ENCODE results near the gene PNPLA7.

GRCh38 chr9:137581361-137582285, 31.4 kb upstream of the PNPLA7 start:
- TF ChIP-seq POLR2A (IDR thresholded peaks at IDR 0.05; ENCODE audit: low read depth, low read length) (no peak), POLR2AphosphoS5 (IDR thresholded peaks at IDR 0.05; ENCODE audit: low read depth, low read length) (no peak)

Measured in GM12892 (cell line).